H1 (cell line): ENCODE results near the gene SLC16A11. TPM values are rescaled to one million over a fixed set of nuclear protein-coding genes. Genes with fewer than 3 reads are reported as not detected.

Source experiments
- CTCF ChIA-PET: fragments of 300-600 bp; sonication (Branson Sonifier 250); formaldehyde crosslinking; loops from one replicate; lab custom pipeline; 2021; ENCODE audit not compliant: partially characterized antibody; lab: Charles Lee
- POLR2A ChIA-PET: fragments of 300-600 bp; sonication (Branson Sonifier 250); formaldehyde crosslinking; loops from one replicate; lab custom pipeline; 2021; ENCODE audit warnings: inconsistent platforms; ENCODE audit not compliant: partially characterized antibody; lab: Charles Lee
- DNase-seq, 2 experiments: peaks; one replicate each; pipeline versions ENCODE4 v3.0.0 to v3.0.0-alpha.2; 2010 to 2022; ENCODE audit warnings: low spot score in 2 of 2, low read depth in 1 of 2, mixed read lengths in 1 of 2
- FAIRE-seq: peaks from 2 replicates; lab custom pipeline; 2011; peaks lifted over from hg19 to GRCh38; lab: Jason Lieb, UNC
- H2AFZ ChIP-seq: 2 replicates; pipeline ENCODE4 v1.8.1; 2012; ENCODE audit warnings: low read length, inconsistent platforms
- H2AK5ac ChIP-seq: 2 replicates; pipeline ENCODE4 v1.6.1; 2013; ENCODE audit warnings: low read depth, low read length
- H2BK120ac ChIP-seq: replicated peaks from 2 replicates; pipeline ENCODE3; 2013; ENCODE audit warnings: low read depth, low read length, inconsistent platforms
- H2BK12ac ChIP-seq: 2 replicates; pipeline ENCODE4 v1.6.1; 2013; ENCODE audit warnings: low read depth, low read length
- H2BK15ac ChIP-seq: 2 replicates; pipeline ENCODE4 v1.6.1; 2013; ENCODE audit warnings: low read length
- H2BK20ac ChIP-seq: 2 replicates; pipeline ENCODE4 v1.6.1; 2013; ENCODE audit warnings: low read length
- H2BK5ac ChIP-seq: 2 replicates; pipeline ENCODE4 v1.6.1; 2013; ENCODE audit warnings: low read depth, low read length
- H3K14ac ChIP-seq: 2 replicates; pipeline ENCODE4 v1.6.1; 2013; ENCODE audit warnings: inconsistent platforms; ENCODE audit not compliant: insufficient read length
- H3K18ac ChIP-seq: 2 replicates; pipeline ENCODE4 v1.6.1; 2013; ENCODE audit warnings: low read length; ENCODE audit errors: extremely low read depth
- H3K23ac ChIP-seq: 2 replicates; pipeline ENCODE4 v1.6.1; 2013; ENCODE audit warnings: inconsistent platforms; ENCODE audit not compliant: insufficient read length
- H3K23me2 ChIP-seq: 2 replicates; pipeline ENCODE4 v1.6.1; 2013; ENCODE audit warnings: low read depth, low read length
- H3K27ac ChIP-seq: 2 replicates; pipeline ENCODE4 v1.6.1; 2011; ENCODE audit warnings: low read depth, low read length, inconsistent platforms
- H3K27me3 ChIP-seq, 4 experiments: replicated peaks in 1 of 4; 1 replicate in 1 of 4; 2 replicates in 3 of 4; pipeline versions ENCODE4 v1.6.1 to v1.8.1; 2011 to 2013; ENCODE audit warnings: low read length in 3 of 4, mild to moderate bottlenecking in 3 of 4, inconsistent platforms in 2 of 4, mixed read lengths in 2 of 4, moderate library complexity in 1 of 4; ENCODE audit not compliant: control insufficient read depth in 3 of 4, insufficient read depth in 3 of 4; ENCODE audit errors: extremely low read depth in 1 of 4
- H3K36me3 ChIP-seq, 4 experiments: 2 replicates each; pipeline versions ENCODE4 v1.6.1 to v1.8.1; 2011 to 2013; ENCODE audit warnings: mild to moderate bottlenecking in 4 of 4, low read length in 3 of 4, moderate library complexity in 2 of 4, control low read depth in 1 of 4, inconsistent platforms in 1 of 4; ENCODE audit not compliant: insufficient read depth in 4 of 4, control insufficient read depth in 2 of 4
- H3K4ac ChIP-seq: replicated peaks from 2 replicates; pipeline ENCODE3; 2013; ENCODE audit warnings: low read length, low read depth, mixed read lengths, inconsistent platforms; ENCODE audit not compliant: insufficient read length
- H3K4me1 ChIP-seq, 4 experiments: replicated peaks in 1 of 4; 1 replicate in 1 of 4; 2 replicates in 3 of 4; pipeline versions ENCODE4 v1.6.1 to v1.8.1; 2011 to 2013; ENCODE audit warnings: low read length in 3 of 4, inconsistent platforms in 2 of 4, mixed read lengths in 1 of 4; ENCODE audit not compliant: insufficient read depth in 4 of 4, control insufficient read depth in 3 of 4
- H3K4me2 ChIP-seq, 2 experiments: 2 replicates each; pipeline versions ENCODE4 v1.6.1 to v1.8.1; 2011 to 2013; ENCODE audit warnings: low read depth in 2 of 2, low read length in 2 of 2, control low read depth in 1 of 2, inconsistent platforms in 1 of 2, mild to moderate bottlenecking in 1 of 2; ENCODE audit not compliant: insufficient read depth in 1 of 2
- H3K4me3 ChIP-seq, 4 experiments: fragments of 200-600, 300-600 bp in 1 of 4; sonication (generic), shearing (Covaris generic), sonication (Bioruptor Twin) in 1 of 4; 2 replicates each; pipeline versions ENCODE4 v1.5.1 to v1.8.1; 2011 to 2016; ENCODE audit warnings: low read length in 4 of 4, low read depth in 3 of 4, control low read depth in 2 of 4, inconsistent platforms in 2 of 4, mild to moderate bottlenecking in 2 of 4, mixed read lengths in 1 of 4, moderate library complexity in 1 of 4; ENCODE audit not compliant: insufficient read depth in 2 of 4; ENCODE audit errors: extremely low read depth in 1 of 4
- H3K56ac ChIP-seq: replicated peaks from 2 replicates; pipeline ENCODE3; 2013; ENCODE audit warnings: low read depth, mild to moderate bottlenecking, mixed read lengths, low read length, inconsistent platforms; ENCODE audit not compliant: insufficient read length
- H3K79me1 ChIP-seq: 2 replicates; pipeline ENCODE4 v1.6.1; 2013; ENCODE audit warnings: low read depth, low read length, control low read depth
- H3K79me2 ChIP-seq, 2 experiments: 2 replicates each; pipeline versions ENCODE4 v1.6.1 to v1.8.1; 2012 to 2013; ENCODE audit warnings: low read length in 2 of 2, mild to moderate bottlenecking in 2 of 2, inconsistent platforms in 1 of 2; ENCODE audit not compliant: insufficient read depth in 2 of 2, control insufficient read depth in 1 of 2
- H3K9ac ChIP-seq, 4 experiments: replicated peaks in 1 of 4; 1 replicate in 1 of 4; 2 replicates in 3 of 4; pipeline versions ENCODE4 v1.6.1 to v1.8.1; 2011 to 2013; ENCODE audit warnings: low read depth in 3 of 4, low read length in 3 of 4, control low read depth in 2 of 4, mild to moderate bottlenecking in 2 of 4, moderate library complexity in 2 of 4, inconsistent platforms in 1 of 4; ENCODE audit errors: extremely low read depth in 1 of 4
- H3K9me3 ChIP-seq, 2 experiments: 2 replicates each; pipeline versions ENCODE4 v1.6.1 to v1.8.1; 2012 to 2013; ENCODE audit warnings: mild to moderate bottlenecking in 2 of 2, moderate library complexity in 2 of 2, control low read depth in 1 of 2, inconsistent platforms in 1 of 2, low read depth in 1 of 2, low read length in 1 of 2, mixed read lengths in 1 of 2; ENCODE audit not compliant: insufficient read depth in 2 of 2
- H4K20me1 ChIP-seq, 2 experiments: replicated peaks in 1 of 2; 2 replicates each; pipeline versions ENCODE3 to v1.8.1; 2011 to 2013; ENCODE audit warnings: inconsistent platforms in 2 of 2, low read length in 2 of 2, mild to moderate bottlenecking in 1 of 2; ENCODE audit not compliant: insufficient read depth in 2 of 2, control insufficient read depth in 1 of 2
- H4K5ac ChIP-seq: 2 replicates; pipeline ENCODE4 v1.6.1; 2013; ENCODE audit warnings: low read length, low read depth, mixed read lengths, inconsistent platforms; ENCODE audit not compliant: insufficient read length
- H4K8ac ChIP-seq: 2 replicates; pipeline ENCODE4 v1.8.0; 2013; ENCODE audit warnings: mild to moderate bottlenecking, moderate library complexity, low read length, inconsistent platforms; ENCODE audit not compliant: insufficient read depth; ENCODE audit errors: extremely low read depth
- H4K91ac ChIP-seq: replicated peaks from 2 replicates; pipeline ENCODE3; 2013; ENCODE audit warnings: low read length, mixed read lengths, inconsistent platforms; ENCODE audit not compliant: insufficient read length
- BCL11A ChIP-seq, 2 experiments: IDR thresholded peaks; one replicate each; pipeline ENCODE4 v1.6.1; 2011; ENCODE audit warnings: low read depth in 2 of 2, low read length in 2 of 2, mild to moderate bottlenecking in 2 of 2
- CBX5 ChIP-seq: fragments of 300-800, 300-1000 bp; sonication (generic); IDR thresholded peaks from 2 replicates; pipeline ENCODE4 v1.7.1; 2016; ENCODE audit warnings: antibody characterized with exemption, low read length, low read depth
- CEBPB ChIP-seq: IDR thresholded peaks from 2 replicates; pipeline ENCODE4 v1.6.1; 2012; ENCODE audit warnings: low read depth, low read length
- CTCF ChIP-seq, 3 experiments: IDR thresholded peaks; 1 replicate in 2 of 3; 2 replicates in 1 of 3; pipeline versions ENCODE4 v1.5.1 to v1.6.1; 2011; ENCODE audit warnings: low read length in 3 of 3, mild to moderate bottlenecking in 3 of 3, inconsistent platforms in 2 of 3, low read depth in 1 of 3, moderate library complexity in 1 of 3; ENCODE audit not compliant: insufficient read depth in 1 of 3; ENCODE audit errors: control extremely low read depth in 1 of 3
- HDAC6 ChIP-seq: IDR thresholded peaks from one replicate; pipeline ENCODE4 v1.7.1; 2012; ENCODE audit warnings: low read depth, mild to moderate bottlenecking, inconsistent platforms, low read length, moderate library complexity
- MAX ChIP-seq: IDR thresholded peaks from 2 replicates; pipeline ENCODE4 v1.6.1; 2012; ENCODE audit warnings: inconsistent platforms
- NANOG ChIP-seq: IDR thresholded peaks from 2 replicates; pipeline ENCODE4 v1.6.1; 2011; ENCODE audit warnings: low read length, low read depth, mild to moderate bottlenecking, inconsistent platforms; ENCODE audit not compliant: insufficient read depth, poor library complexity, severe bottlenecking
- RAD21 ChIP-seq, 2 experiments: IDR thresholded peaks in 1 of 2; conservative IDR thresholded peaks in 1 of 2; 2 replicates each; pipeline ENCODE4 v1.6.1; 2011; ENCODE audit warnings: low read depth in 2 of 2, low read length in 2 of 2, improper control_type of control experiment in 1 of 2, inconsistent platforms in 1 of 2, mild to moderate bottlenecking in 1 of 2, moderate library complexity in 1 of 2
- RBBP5 ChIP-seq: IDR thresholded peaks from 2 replicates; pipeline ENCODE4 v1.7.1; 2012; ENCODE audit warnings: low read depth, mild to moderate bottlenecking, inconsistent platforms, low read length, moderate library complexity, borderline replicate concordance
- WGBS, 2 experiments: shearing (Covaris generic) in 1 of 2; methylation state at CpG; one replicate each; pipeline versions ENCODE4 v1.1.6 to v1.1.7; 2013 to 2015; ENCODE audit warnings: low lambda C conversion rate in 2 of 2, mixed read lengths in 2 of 2, inconsistent platforms in 1 of 2, low coverage in 1 of 2, missing lambda C conversion rate in 1 of 2; ENCODE audit not compliant: insufficient replicate concordance in 2 of 2, insufficient coverage in 1 of 2, insufficient read length in 1 of 2; ENCODE audit errors: extremely low coverage in 1 of 2, missing lambda C conversion rate in 1 of 2; 5-methylcytosine and 5-hydroxymethylcytosine counted together
- polyA plus RNA-seq, 7 experiments: library from polyadenylated mRNA; depleted of rRNA in 3 of 7; stranded (reverse) in 5 of 7; unstranded in 2 of 7; fragments of >200 nt in 5 of 7; fragments of 200-250 nt in 2 of 7; gene quantifications; 1 replicate in 5 of 7; 2 replicates in 1 of 7; 4 replicates in 1 of 7; pipeline versions ENCODE4 v1.2.1 to v1.2.3, GENCODE V29; 2011 to 2013; ENCODE audit warnings: missing spikeins in 2 of 7, mixed read lengths in 2 of 7
- total RNA-seq: library from RNA; stranded (reverse); fragmentation: NEBNext Ultra II Directional; extraction: Animal tissue kit (Norgen Biotek cat#: 25700); gene quantifications from 2 replicates; pipeline ENCODE4 v1.2.1, GENCODE V29; 2021

The SLC16A11 gene
- total and polyA plus RNA-seq, 2 of the 8 experiments (the other 6 are each of a cell fraction or from before 2014, with no cell fraction given), result 0.35 to 0.39 TPM

- CTCF ChIA-PET, result interaction anchor here (1.2 to 11.1 kb wide), 9 partner anchors 22 to 333 kb away, joined by 3 to 152 read pairs (median 4); partner anchors contain the start of gene BCL6B
- Histone ChIP-seq H2AK5ac (no peak overlapping the region), H3K27ac (no peak overlapping the region), H4K5ac (no peak overlapping the region), H3K79me1 (no peaks in the 10 kb centered on the region), H2BK15ac (no peak overlapping the region), H2BK12ac (no peak overlapping the region), H3K56ac (no peak overlapping the region), H2BK20ac (no peak overlapping the region), H2BK120ac (no peak overlapping the region), H4K20me1 (peaks cover 1 to 15% of the 10 kb centered on the region in 2 experiments), H3K18ac (no peak overlapping the region), H3K23ac (no peak overlapping the region), H3K23me2 (peaks cover 10% of the 10 kb centered on the region; the same call in 1 of the 2 replicates), H3K4me3 (no peak overlapping the region), H3K36me3 (peaks cover 0 to 4% (median 3%) of the 10 kb centered on the region in 4 experiments; a peak in 3 of 8 replicates), H3K9ac (no peak overlapping the region), H3K79me2 (no peaks in the 10 kb centered on the region; a peak in 1 of 4 replicates), H2AFZ (no peak overlapping the region), H3K4me2 (no peak overlapping the region), H4K8ac (no peak overlapping the region), H3K4me1 (peaks cover 0 to 9% (median 1%) of the 10 kb centered on the region in 4 experiments; a peak in 2 of 7 replicates), H3K4ac (no peak overlapping the region), H3K9me3 (no peaks in the 10 kb centered on the region), H3K27me3 (peaks cover 2 to 32% (median 24%) of the 10 kb centered on the region in 4 experiments), H2BK5ac (no peak overlapping the region), H3K14ac (no peak overlapping the region), H4K91ac (no peak overlapping the region)
- no peak for FAIRE-seq
- no peak for DNase-seq
- 81% methylated on average over 11 of the region's 11 CpGs; no CpG with 5 or more reads in 1 of the 2 experiments for WGBS, 2 experiments
- POLR2A ChIA-PET, result interaction anchor here (0.6 kb wide), 1 partner anchor 34 kb away, joined by 3 read pairs; no protein-coding TSS in a partner anchor
- TF ChIP-seq RBBP5 (no peak), CTCF (IDR thresholded peaks at IDR 0.05; ENCODE audit: control extremely low read depth in 1 of 3, insufficient read depth in 1 of 3, low read depth in 1 of 3, low read length in 3 of 3) (no peak), NANOG (no peak), CEBPB (no peak), RAD21 (IDR thresholded peaks at IDR 0.05 in 1 of 2, conservative IDR thresholded peaks at IDR 0.05 in 1 of 2; ENCODE audit: low read depth in 2 of 2, low read length in 2 of 2) (no peak), HDAC6 (no peak), BCL11A (IDR thresholded peaks at IDR 0.05; ENCODE audit: low read depth in 2 of 2, low read length in 2 of 2) (no peak), CBX5 (no peak), MAX (no peak)
Measured at GRCh38 chr17:6998855-6999508, 44.9 kb downstream of the SLC16A11 start.
